Osteocyte (in vitro differentiated cells): ENCODE measurements around the gene CDK5. TPM values are rescaled to one million over a fixed set of nuclear protein-coding genes. Genes with fewer than 3 reads are reported as not detected.

ENCODE experiments used
- DNase-seq: peaks from one replicate; pipeline ENCODE4 v3.0.0; 2021; ENCODE audit warnings: mixed read lengths; ENCODE audit not compliant: unreplicated experiment; ENCODE audit errors: extremely low spot score
- H3K27ac Mint-ChIP-seq: one replicate; pipeline ENCODE4 v1.8.0; 2021; ENCODE audit warnings: mild to moderate bottlenecking, mixed read lengths; ENCODE audit not compliant: unreplicated experiment
- H3K27me3 Mint-ChIP-seq: one replicate; pipeline ENCODE4 v1.8.0; 2021; ENCODE audit warnings: mixed read lengths; ENCODE audit not compliant: unreplicated experiment
- H3K36me3 Mint-ChIP-seq: one replicate; pipeline ENCODE4 v1.8.0; 2021; ENCODE audit warnings: mixed read lengths; ENCODE audit not compliant: unreplicated experiment
- H3K4me1 Mint-ChIP-seq: one replicate; pipeline ENCODE4 v1.8.0; 2021; ENCODE audit warnings: mixed read lengths; ENCODE audit not compliant: unreplicated experiment
- H3K4me3 Mint-ChIP-seq: one replicate; pipeline ENCODE4 v1.8.0; 2021; ENCODE audit warnings: mild to moderate bottlenecking, moderate library complexity, mixed read lengths; ENCODE audit not compliant: unreplicated experiment
- H3K9me3 Mint-ChIP-seq: one replicate; pipeline ENCODE4 v1.8.0; 2021; ENCODE audit warnings: mixed read lengths; ENCODE audit not compliant: unreplicated experiment
- CTCF ChIP-seq: fragments of 200-600 bp; sonication (generic); IDR thresholded peaks from 2 replicates; pipeline ENCODE4 v1.5.0; 2021; ENCODE audit warnings: antibody characterized with exemption, mild to moderate bottlenecking, moderate library complexity
- total RNA-seq: library from RNA; stranded (reverse); gene quantifications from 2 replicates; pipeline ENCODE4 v1.2.1, GENCODE V29; 2021

The CDK5 gene
- total RNA-seq, 1 donor from 2014 or later, result 18.8 TPM

- peak overlapping the region; percentile 97 for H3K27ac Mint-ChIP-seq
- no peaks in the 10 kb centered on the region for H3K27me3 Mint-ChIP-seq
- peak; percentile 48 for TF ChIP-seq CTCF
- DNase-seq, result no peak
- no peaks in the 10 kb centered on the region for H3K9me3 Mint-ChIP-seq
- peaks cover 3% of the 10 kb centered on the region for H3K36me3 Mint-ChIP-seq
- H3K4me1 Mint-ChIP-seq, result peaks cover 58% of the 10 kb centered on the region
- peak overlapping the region; percentile 84 for H3K4me3 Mint-ChIP-seq
These were observed 29.7 kb upstream of the CDK5 start for GRCh38 chr7:151087245-151088018.

GRCh38 chr7:151086802-151087244 is 29.1 kb upstream of the CDK5 start:
- H3K4me1 Mint-ChIP-seq, result peaks cover 61% of the 10 kb centered on the region
- peak overlapping the region; percentile 69 for H3K27ac Mint-ChIP-seq
- DNase-seq, result peak; percentile 83
- TF ChIP-seq CTCF, result no peak
- H3K9me3 Mint-ChIP-seq, result no peaks in the 10 kb centered on the region
- H3K36me3 Mint-ChIP-seq, result peaks cover 3% of the 10 kb centered on the region
- no peaks in the 10 kb centered on the region for H3K27me3 Mint-ChIP-seq
- peak overlapping the region; percentile 84 for H3K4me3 Mint-ChIP-seq

- H3K36me3 Mint-ChIP-seq, result no peaks in the 10 kb centered on the region
- peak within 1 kb of the TSS; percentile 84 for H3K4me3 Mint-ChIP-seq
- H3K9me3 Mint-ChIP-seq, result no peaks in the 10 kb centered on the region
- DNase-seq, result peak; percentile 95
- peak; percentile 9 for TF ChIP-seq CTCF
- H3K4me1 Mint-ChIP-seq, result peaks cover 58% of the 10 kb centered on the region
- no peaks in the 10 kb centered on the region for H3K27me3 Mint-ChIP-seq
- H3K27ac Mint-ChIP-seq, result peak within 1 kb of the TSS; percentile 87
These were observed 28.3 kb upstream of the CDK5 start, which contains the start of gene AGAP3 for GRCh38 chr7:151085691-151086620. Gene AGAP3 (plus strand): TSS chr7:151086475. CDS start chr7:151086742, 267 bp downstream.

GRCh38 chr7:151085329-151085690 is 27.6 kb upstream of the CDK5 start:
- Mint-ChIP-seq H3K4me1 (peaks cover 55% of the 10 kb centered on the region), H3K4me3 (peak overlapping the region; percentile 80), H3K9me3 (no peaks in the 10 kb centered on the region), H3K36me3 (no peaks in the 10 kb centered on the region), H3K27me3 (no peaks in the 10 kb centered on the region), H3K27ac (peak overlapping the region; percentile 87)
- no peak for TF ChIP-seq CTCF
- no peak for DNase-seq

- Mint-ChIP-seq H3K27me3 (no peaks in the 10 kb centered on the region), H3K27ac (peak overlapping the region; percentile 10), H3K4me3 (peak overlapping the region; percentile 69), H3K4me1 (peaks cover 53% of the 10 kb centered on the region), H3K9me3 (no peaks in the 10 kb centered on the region), H3K36me3 (no peaks in the 10 kb centered on the region)
- TF ChIP-seq CTCF, result no peak
- no peak for DNase-seq
These were observed 26.1 kb upstream of the CDK5 start for GRCh38 chr7:151083824-151084160.
